ENCODE measurements around the gene FAR1. TPM values are rescaled to one million over a fixed set of nuclear protein-coding genes. Genes with fewer than 3 reads are reported as not detected.

FAR1 gene
- total RNA-seq, 2 donors from 2014 or later: 111 to 120 TPM

- no peak for DNase-seq
- H3K36me3 ChIP-seq: no peaks in the 10 kb centered on the region
- no peak overlapping the region for H3K9ac ChIP-seq (ENCODE audit: low read depth in 2 of 2, low read length in 2 of 2)
- H3K27me3 ChIP-seq: no peaks in the 10 kb centered on the region
- no peaks in the 10 kb centered on the region for H3K4me1 ChIP-seq
- no peaks in the 10 kb centered on the region for H3K9me3 ChIP-seq
- no peak overlapping the region for H3K27ac ChIP-seq
- intact Hi-C loops (cut with DNase I): loop anchor here (5.0 to 10.0 kb wide), 3 partner anchors 181 to 476 kb away; no protein-coding TSS in a partner anchor
- H3K4me3 ChIP-seq: no peak overlapping the region
- TF ChIP-seq CTCF (IDR thresholded peaks at IDR 0.05): no peak
Observed at GRCh38 chr11:13771151-13771550, 102.7 kb downstream of the FAR1 start.

GRCh38 chr11:13772223-13773046 is 104.0 kb downstream of the FAR1 start:
- DNase-seq: peak; percentile 32
- no peaks in the 10 kb centered on the region for H3K4me1 ChIP-seq
- no peak overlapping the region for H3K27ac ChIP-seq
- H3K36me3 ChIP-seq: no peaks in the 10 kb centered on the region
- TF ChIP-seq CTCF (IDR thresholded peaks at IDR 0.05): peak; percentile 36
- no peak overlapping the region for H3K4me3 ChIP-seq
- no peak overlapping the region for H3K9ac ChIP-seq (ENCODE audit: low read depth in 2 of 2, low read length in 2 of 2)
- H3K9me3 ChIP-seq: no peaks in the 10 kb centered on the region
- no peaks in the 10 kb centered on the region for H3K27me3 ChIP-seq
- intact Hi-C loops (cut with DNase I): loop anchor here (5.0 to 10.0 kb wide), 3 partner anchors 180 to 475 kb away; no protein-coding TSS in a partner anchor

GRCh38 chr11:13775471-13775870 is 107.0 kb downstream of the FAR1 start:
- TF ChIP-seq CTCF (IDR thresholded peaks at IDR 0.05): no peak
- H3K9ac ChIP-seq (ENCODE audit: low read depth in 2 of 2, low read length in 2 of 2): no peak overlapping the region
- no peaks in the 10 kb centered on the region for H3K9me3 ChIP-seq
- H3K4me1 ChIP-seq: no peaks in the 10 kb centered on the region
- no peak overlapping the region for H3K4me3 ChIP-seq
- intact Hi-C loops (cut with DNase I): loop anchor here (10.0 kb wide), 1 partner anchor 369 kb away; no protein-coding TSS in a partner anchor
- H3K27ac ChIP-seq: no peak overlapping the region
- H3K27me3 ChIP-seq: no peaks in the 10 kb centered on the region
- no peaks in the 10 kb centered on the region for H3K36me3 ChIP-seq
- DNase-seq: peak; percentile 49

GRCh38 chr11:13776134-13776815 is 107.8 kb downstream of the FAR1 start:
- no peaks in the 10 kb centered on the region for H3K4me1 ChIP-seq
- intact Hi-C loops (cut with DNase I): loop anchor here (10.0 kb wide), 1 partner anchor 369 kb away; no protein-coding TSS in a partner anchor
- no peak for TF ChIP-seq CTCF (IDR thresholded peaks at IDR 0.05)
- no peak overlapping the region for H3K9ac ChIP-seq (ENCODE audit: low read depth in 2 of 2, low read length in 2 of 2)
- H3K4me3 ChIP-seq: no peak overlapping the region
- H3K36me3 ChIP-seq: no peaks in the 10 kb centered on the region
- H3K27ac ChIP-seq: no peak overlapping the region
- H3K9me3 ChIP-seq: no peaks in the 10 kb centered on the region
- no peaks in the 10 kb centered on the region for H3K27me3 ChIP-seq
- no peak for DNase-seq

DNA sequence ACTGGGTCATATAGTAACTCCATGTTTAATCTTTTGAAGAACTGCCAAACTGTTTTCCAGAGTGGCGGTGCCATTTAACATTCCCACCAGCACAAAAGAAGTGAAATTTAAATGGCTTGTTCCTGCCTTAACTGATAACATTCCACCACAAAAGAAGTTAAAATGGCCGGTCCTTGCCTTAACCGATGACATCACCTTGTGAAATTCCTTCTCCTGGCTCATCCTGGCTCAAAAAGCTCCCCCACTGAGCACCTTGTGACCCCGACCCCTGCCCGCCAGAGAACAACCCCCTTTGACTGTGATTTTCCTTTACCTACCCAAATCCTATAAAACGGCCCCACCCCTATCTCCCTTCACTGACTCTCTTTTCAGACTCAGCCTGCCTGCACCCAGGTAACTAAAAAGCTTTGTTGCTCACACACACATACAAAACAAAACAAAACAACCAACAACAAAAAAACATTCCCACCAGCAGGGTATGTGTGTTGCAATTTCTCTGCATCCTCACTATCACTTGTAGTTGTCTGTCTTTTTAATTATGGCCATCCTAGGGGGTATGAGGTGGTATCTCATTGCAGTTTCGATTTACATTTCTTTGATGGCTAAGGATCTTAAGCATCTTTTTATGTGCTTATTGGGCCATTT is 109.0 kb downstream of the FAR1 start:
- intact Hi-C loops (cut with DNase I): loop anchor here (10.0 kb wide), 1 partner anchor 367 kb away; no protein-coding TSS in a partner anchor
- Histone ChIP-seq H3K4me3 (no peak overlapping the region), H3K36me3 (no peaks in the 10 kb centered on the region), H3K4me1 (no peaks in the 10 kb centered on the region), H3K27ac (no peak overlapping the region), H3K9me3 (no peaks in the 10 kb centered on the region), H3K9ac (ENCODE audit: low read depth in 2 of 2, low read length in 2 of 2) (no peak overlapping the region), H3K27me3 (no peaks in the 10 kb centered on the region)
- TF ChIP-seq CTCF (IDR thresholded peaks at IDR 0.05): no peak
- no peak for DNase-seq
